Liver (tissue), 9 donors: ENCODE measurements around the gene SLC5A2. TPM values are rescaled to one million over a fixed set of nuclear protein-coding genes. Genes with fewer than 3 reads are reported as not detected.

ENCODE experiments used
- DNase-seq: peaks from one replicate; pipeline ENCODE4 v3.0.0-alpha.2; 2017; ENCODE audit warnings: low spot score
- H3K27ac ChIP-seq, 2 donors: one replicate each; pipeline ENCODE4 v1.7.0; 2013; ENCODE audit warnings: inconsistent platforms in 2 of 2, low read length in 2 of 2, control low read depth in 1 of 2, low read depth in 1 of 2, mild to moderate bottlenecking in 1 of 2
- H3K27me3 ChIP-seq, 4 donors: one replicate each; pipeline versions ENCODE4 v1.6.1 to v1.7.0; 2013; ENCODE audit warnings: low read length in 3 of 4, inconsistent platforms in 1 of 4, mild to moderate bottlenecking in 1 of 4, moderate library complexity in 1 of 4; ENCODE audit not compliant: control insufficient read depth in 4 of 4, insufficient read depth in 4 of 4
- H3K36me3 ChIP-seq, 4 donors: one replicate each; pipeline versions ENCODE4 v1.6.1 to v1.7.0; 2013; ENCODE audit warnings: low read length in 3 of 4, mild to moderate bottlenecking in 3 of 4, low read depth in 1 of 4, moderate library complexity in 1 of 4; ENCODE audit not compliant: control insufficient read depth in 4 of 4, insufficient read depth in 3 of 4
- H3K4me1 ChIP-seq, 4 donors: one replicate each; pipeline versions ENCODE4 v1.6.1 to v1.7.0; 2013; ENCODE audit warnings: low read length in 3 of 4, mild to moderate bottlenecking in 3 of 4, moderate library complexity in 1 of 4; ENCODE audit not compliant: control insufficient read depth in 4 of 4, insufficient read depth in 4 of 4
- H3K4me3 ChIP-seq, 3 donors: one replicate each; pipeline versions ENCODE4 v1.6.1 to v1.7.0; 2013; ENCODE audit warnings: low read length in 3 of 3, control low read depth in 1 of 3, low read depth in 1 of 3, mild to moderate bottlenecking in 1 of 3
- H3K9ac ChIP-seq, 2 donors: one replicate each; pipeline ENCODE4 v1.7.0; 2013; ENCODE audit warnings: low read length in 2 of 2, mild to moderate bottlenecking in 2 of 2, moderate library complexity in 2 of 2, control low read depth in 1 of 2, low read depth in 1 of 2
- H3K9me3 ChIP-seq, 4 donors: one replicate each; pipeline versions ENCODE4 v1.6.1 to v1.7.0; 2013; ENCODE audit warnings: low read length in 3 of 4; ENCODE audit not compliant: control insufficient read depth in 4 of 4
- FOXA1 ChIP-seq: IDR thresholded peaks from 2 replicates; pipeline ENCODE4 v1.6.1; 2016; ENCODE audit warnings: antibody characterized with exemption
- GABPA ChIP-seq, 2 donors: IDR thresholded peaks in 1 of 2; conservative IDR thresholded peaks in 1 of 2; 2 replicates each; pipeline ENCODE4 v1.6.1; 2016; ENCODE audit warnings: antibody characterized with exemption in 2 of 2, mild to moderate bottlenecking in 1 of 2, moderate library complexity in 1 of 2
- HNF4A ChIP-seq, 2 donors: conservative IDR thresholded peaks; 2 replicates each; pipeline ENCODE4 v1.6.1; 2016; ENCODE audit warnings: antibody characterized with exemption in 2 of 2, mild to moderate bottlenecking in 2 of 2
- HNF4G ChIP-seq: IDR thresholded peaks from 2 replicates; pipeline ENCODE4 v1.6.1; 2016; ENCODE audit warnings: antibody characterized with exemption
- JUND ChIP-seq, 2 donors: IDR thresholded peaks; 2 replicates each; pipeline ENCODE4 v1.6.1; 2016; ENCODE audit warnings: antibody characterized with exemption in 2 of 2
- RAD21 ChIP-seq, 2 donors: IDR thresholded peaks; 2 replicates each; pipeline ENCODE4 v1.6.1; 2016; ENCODE audit warnings: antibody characterized with exemption in 2 of 2, mild to moderate bottlenecking in 2 of 2
- RXRA ChIP-seq, 2 donors: IDR thresholded peaks; 2 replicates each; pipeline ENCODE4 v1.6.1; 2017 to 2018; ENCODE audit warnings: antibody characterized with exemption in 2 of 2, mild to moderate bottlenecking in 1 of 2
- TAF1 ChIP-seq: conservative IDR thresholded peaks from 2 replicates; pipeline ENCODE4 v1.6.1; 2016; ENCODE audit warnings: antibody characterized with exemption, mild to moderate bottlenecking
- WGBS: extraction: QIAGEN DNeasy Blood & Tissue Kit; methylation state at CpG from one replicate; pipeline ENCODE4 v1.1.7; 2013; 5-methylcytosine and 5-hydroxymethylcytosine counted together
- polyA plus RNA-seq, 2 donors: library from polyadenylated mRNA; stranded (reverse) in 1 of 2; unstranded in 1 of 2; fragments of 200-250 nt in 1 of 2; fragments of >200 nt in 1 of 2; fragmentation: Nextera tagmentation in 1 of 2; extraction: Ambion mirVana in 1 of 2; gene quantifications; one replicate each; pipeline versions ENCODE4 v1.2.1 to v1.2.3, GENCODE V29; 2013 to 2015
- total RNA-seq, 2 donors: library from RNA; depleted of rRNA; stranded (reverse); fragments of >200 nt; gene quantifications; one replicate each; pipeline ENCODE4 v1.2.3, GENCODE V29; 2014
- TF ChIP-seq, protein P1 (sequence below): fragments of 150-350 bp; IDR thresholded peaks from 2 replicates; pipeline ENCODE4 v1.5.1; 2017; ENCODE audit warnings: improper control_type of control experiment, low read depth, low read length; ENCODE audit not compliant: missing input control
- TF ChIP-seq, protein P2 (sequence below): IDR thresholded peaks from 2 replicates; pipeline ENCODE4 v1.6.1; 2016; ENCODE audit warnings: antibody characterized with exemption
- TF ChIP-seq, protein P3 (sequence below): IDR thresholded peaks from 2 replicates; pipeline ENCODE4 v1.6.1; 2016; ENCODE audit warnings: antibody characterized with exemption, mild to moderate bottlenecking
- donor health status: healthy.
- donor health status: healthy.
- donor health status: healthy.
- donor health status: healthy.
- donor health status: healthy.

Gene SLC5A2
- total and polyA plus RNA-seq, 4 donors: 0.14 to 8.1 (median 0.93) TPM; not detected in 1

DNA sequence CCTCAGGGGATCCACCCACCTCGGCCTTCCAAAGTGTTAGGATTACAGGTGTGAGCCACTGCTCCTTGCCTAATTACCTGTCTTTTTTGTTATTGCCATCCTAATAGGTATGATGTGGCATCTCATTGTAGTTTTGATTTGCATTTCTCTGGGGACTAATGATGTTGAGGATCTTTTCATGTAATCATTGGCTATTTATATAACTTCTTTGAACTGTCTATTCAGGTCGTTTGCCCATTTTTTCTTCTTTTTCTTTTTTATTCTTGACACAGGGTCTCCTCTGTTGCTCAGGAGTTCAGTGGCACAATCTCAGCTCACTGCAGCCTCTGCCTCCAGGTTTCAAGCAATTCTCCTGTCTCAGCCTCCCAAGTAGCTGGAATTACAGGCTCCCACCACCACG lies 12.3 kb upstream of the SLC5A2 start (continued):
- TF ChIP-seq, protein P1, sequence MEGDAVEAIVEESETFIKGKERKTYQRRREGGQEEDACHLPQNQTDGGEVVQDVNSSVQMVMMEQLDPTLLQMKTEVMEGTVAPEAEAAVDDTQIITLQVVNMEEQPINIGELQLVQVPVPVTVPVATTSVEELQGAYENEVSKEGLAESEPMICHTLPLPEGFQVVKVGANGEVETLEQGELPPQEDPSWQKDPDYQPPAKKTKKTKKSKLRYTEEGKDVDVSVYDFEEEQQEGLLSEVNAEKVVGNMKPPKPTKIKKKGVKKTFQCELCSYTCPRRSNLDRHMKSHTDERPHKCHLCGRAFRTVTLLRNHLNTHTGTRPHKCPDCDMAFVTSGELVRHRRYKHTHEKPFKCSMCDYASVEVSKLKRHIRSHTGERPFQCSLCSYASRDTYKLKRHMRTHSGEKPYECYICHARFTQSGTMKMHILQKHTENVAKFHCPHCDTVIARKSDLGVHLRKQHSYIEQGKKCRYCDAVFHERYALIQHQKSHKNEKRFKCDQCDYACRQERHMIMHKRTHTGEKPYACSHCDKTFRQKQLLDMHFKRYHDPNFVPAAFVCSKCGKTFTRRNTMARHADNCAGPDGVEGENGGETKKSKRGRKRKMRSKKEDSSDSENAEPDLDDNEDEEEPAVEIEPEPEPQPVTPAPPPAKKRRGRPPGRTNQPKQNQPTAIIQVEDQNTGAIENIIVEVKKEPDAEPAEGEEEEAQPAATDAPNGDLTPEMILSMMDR: no peak
- no peak for TF ChIP-seq HNF4A (conservative IDR thresholded peaks at IDR 0.05)
- TF ChIP-seq, protein P2, sequence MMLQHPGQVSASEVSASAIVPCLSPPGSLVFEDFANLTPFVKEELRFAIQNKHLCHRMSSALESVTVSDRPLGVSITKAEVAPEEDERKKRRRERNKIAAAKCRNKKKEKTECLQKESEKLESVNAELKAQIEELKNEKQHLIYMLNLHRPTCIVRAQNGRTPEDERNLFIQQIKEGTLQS: no peak
- TF ChIP-seq JUND (IDR thresholded peaks at IDR 0.05): no peak
- no peak for TF ChIP-seq RXRA (IDR thresholded peaks at IDR 0.05)
- no peak for TF ChIP-seq TAF1

DNA sequence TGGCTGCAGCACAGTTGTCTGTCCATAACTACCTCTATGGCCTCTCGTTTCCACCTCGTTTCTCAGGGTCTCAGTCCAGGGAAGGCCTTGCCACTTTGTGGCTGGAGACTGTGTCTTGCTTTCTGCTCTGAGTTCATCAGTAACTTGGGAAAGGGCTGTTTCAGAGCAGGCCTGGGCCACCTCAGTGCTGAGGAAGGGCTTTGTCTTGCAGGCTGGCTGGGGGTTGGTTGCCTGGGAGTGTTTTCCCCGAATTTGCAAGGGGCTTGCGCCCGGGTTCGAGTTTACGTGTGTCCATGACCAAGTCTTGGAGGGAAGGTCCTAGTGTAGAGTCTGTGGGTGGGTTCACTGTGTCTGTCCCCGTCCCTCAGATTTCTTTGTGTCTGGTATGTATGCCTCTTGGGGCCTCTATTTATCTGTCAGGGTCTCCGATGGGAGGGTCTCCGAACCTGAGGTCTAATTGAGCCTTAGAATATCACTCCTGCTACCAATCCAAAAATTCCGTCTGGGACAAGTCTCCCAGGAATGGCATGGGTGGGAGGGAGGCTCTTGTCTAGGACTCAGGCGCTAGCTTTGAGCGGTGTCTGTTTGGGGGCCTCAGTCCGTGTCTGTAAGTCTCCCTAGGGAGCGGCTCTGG lies 11.6 kb upstream of the SLC5A2 start:
- Histone ChIP-seq H3K9me3 (no peaks in the 10 kb centered on the region), H3K27me3 (no peaks in the 10 kb centered on the region), H3K36me3 (peaks cover 0 to 10% (median 1%) of the 10 kb centered on the region in 4 donors), H3K4me3 (peak overlapping the region in 1 of 3 donors; percentile 57), H3K27ac (peak overlapping the region; percentile 46 to 55), H3K4me1 (peaks cover 5 to 18% (median 12%) of the 10 kb centered on the region in 4 donors), H3K9ac (peak overlapping the region in 1 of 2 donors; percentile 47)
- no peak for DNase-seq
- TF ChIP-seq TAF1: no peak
- TF ChIP-seq FOXA1: no peak
- TF ChIP-seq GABPA (IDR thresholded peaks at IDR 0.05 in 1 of 2, conservative IDR thresholded peaks at IDR 0.05 in 1 of 2): no peak
- WGBS: 58% methylated on average over 15 of the region's 15 CpGs

DNA sequence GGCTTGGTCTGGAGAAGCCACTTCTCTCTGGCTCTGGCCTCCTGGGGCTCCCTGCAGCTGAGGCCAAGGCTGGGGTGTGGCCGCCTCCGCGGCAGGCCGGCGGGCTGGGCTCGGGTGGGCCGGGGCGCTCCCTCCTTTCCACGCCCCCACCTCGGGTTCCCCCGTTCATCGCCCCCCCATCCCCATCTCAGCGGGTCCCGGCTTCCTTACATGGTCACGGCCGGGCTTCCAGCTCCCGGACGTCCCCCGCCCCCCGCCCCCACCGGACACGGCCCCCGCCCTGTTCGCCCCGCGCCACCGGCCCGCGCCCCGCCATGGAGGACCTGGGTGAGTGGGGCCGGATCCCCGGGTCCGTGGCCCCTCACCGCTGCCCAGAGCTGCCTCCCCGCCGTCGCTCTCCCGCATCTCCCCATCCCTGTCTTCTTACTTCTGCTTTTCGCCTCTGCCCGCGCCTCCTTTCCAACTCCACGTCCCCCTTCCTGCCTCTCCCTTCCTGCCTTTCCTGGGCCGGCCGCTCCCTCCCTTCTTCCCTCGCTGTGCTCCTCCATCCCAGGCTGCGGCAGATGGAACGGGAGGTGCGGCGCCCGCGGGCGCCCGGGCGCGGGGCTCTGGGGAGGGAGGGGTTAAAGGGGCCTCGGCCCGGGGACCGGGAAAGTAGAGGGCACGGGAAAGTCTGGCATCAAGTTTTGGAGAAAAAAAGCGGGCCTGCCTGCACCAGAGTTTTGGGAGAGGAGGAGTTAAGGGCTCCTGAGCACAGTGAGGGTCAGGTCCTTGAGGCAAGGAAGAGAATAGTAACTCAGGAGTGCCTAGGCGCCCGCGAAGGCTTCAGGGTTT lies 10.8 kb upstream of the SLC5A2 start, which contains the start of gene TGFB1I1:
TGFB1I1 (plus strand) TSS at position 278 of the 834 bp plus-strand sequence; CDS start at position 315, 37 bp downstream.
- H3K9me3 ChIP-seq: no peaks in the 10 kb centered on the region
- peaks cover 0 to 2% (median 0%) of the 10 kb centered on the region in 4 donors for H3K36me3 ChIP-seq
- H3K27ac ChIP-seq: peak within 1 kb of the TSS; percentile 61 to 82
- TF ChIP-seq, protein P3, sequence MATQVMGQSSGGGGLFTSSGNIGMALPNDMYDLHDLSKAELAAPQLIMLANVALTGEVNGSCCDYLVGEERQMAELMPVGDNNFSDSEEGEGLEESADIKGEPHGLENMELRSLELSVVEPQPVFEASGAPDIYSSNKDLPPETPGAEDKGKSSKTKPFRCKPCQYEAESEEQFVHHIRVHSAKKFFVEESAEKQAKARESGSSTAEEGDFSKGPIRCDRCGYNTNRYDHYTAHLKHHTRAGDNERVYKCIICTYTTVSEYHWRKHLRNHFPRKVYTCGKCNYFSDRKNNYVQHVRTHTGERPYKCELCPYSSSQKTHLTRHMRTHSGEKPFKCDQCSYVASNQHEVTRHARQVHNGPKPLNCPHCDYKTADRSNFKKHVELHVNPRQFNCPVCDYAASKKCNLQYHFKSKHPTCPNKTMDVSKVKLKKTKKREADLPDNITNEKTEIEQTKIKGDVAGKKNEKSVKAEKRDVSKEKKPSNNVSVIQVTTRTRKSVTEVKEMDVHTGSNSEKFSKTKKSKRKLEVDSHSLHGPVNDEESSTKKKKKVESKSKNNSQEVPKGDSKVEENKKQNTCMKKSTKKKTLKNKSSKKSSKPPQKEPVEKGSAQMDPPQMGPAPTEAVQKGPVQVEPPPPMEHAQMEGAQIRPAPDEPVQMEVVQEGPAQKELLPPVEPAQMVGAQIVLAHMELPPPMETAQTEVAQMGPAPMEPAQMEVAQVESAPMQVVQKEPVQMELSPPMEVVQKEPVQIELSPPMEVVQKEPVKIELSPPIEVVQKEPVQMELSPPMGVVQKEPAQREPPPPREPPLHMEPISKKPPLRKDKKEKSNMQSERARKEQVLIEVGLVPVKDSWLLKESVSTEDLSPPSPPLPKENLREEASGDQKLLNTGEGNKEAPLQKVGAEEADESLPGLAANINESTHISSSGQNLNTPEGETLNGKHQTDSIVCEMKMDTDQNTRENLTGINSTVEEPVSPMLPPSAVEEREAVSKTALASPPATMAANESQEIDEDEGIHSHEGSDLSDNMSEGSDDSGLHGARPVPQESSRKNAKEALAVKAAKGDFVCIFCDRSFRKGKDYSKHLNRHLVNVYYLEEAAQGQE: no peak
- TF ChIP-seq RXRA (IDR thresholded peaks at IDR 0.05) (no peak), RAD21 (IDR thresholded peaks at IDR 0.05) (no peak), HNF4G (no peak)
- H3K27me3 ChIP-seq: no peaks in the 10 kb centered on the region
- H3K9ac ChIP-seq: peak within 1 kb of the TSS in 1 of 2 donors; percentile 47
- peak; percentile 52 for DNase-seq
- peaks cover 5 to 23% (median 16%) of the 10 kb centered on the region in 4 donors for H3K4me1 ChIP-seq
- 5% methylated on average over 63 of the region's 63 CpGs for WGBS
- H3K4me3 ChIP-seq: peak within 1 kb of the TSS in 2 of 3 donors; percentile 17 to 57
